Neural cell (in vitro differentiated cells): ENCODE measurements around the gene TEF. TPM values are rescaled to one million over a fixed set of nuclear protein-coding genes. Genes with fewer than 3 reads are reported as not detected.

Source experiments
- H2AFZ ChIP-seq: fragments of 200-600, 300-800 bp; sonication (generic), shearing (Covaris generic); 2 replicates; pipeline ENCODE4 v1.6.0; 2014; ENCODE audit warnings: low read depth, mild to moderate bottlenecking, antibody characterized with exemption, low read length, moderate library complexity
- H3F3A ChIP-seq: fragments of 200-600 bp; shearing (Covaris generic); 2 replicates; pipeline ENCODE4 v1.6.1; 2016; ENCODE audit warnings: mild to moderate bottlenecking, moderate library complexity, mixed read lengths, antibody characterized with exemption, low read length; ENCODE audit not compliant: insufficient read depth, poor library complexity, severe bottlenecking
- H3K27ac ChIP-seq: fragments of 200-600, 300-800 bp; sonication (generic), shearing (Covaris generic); 2 replicates; pipeline ENCODE4 v1.5.1; 2014; ENCODE audit warnings: mild to moderate bottlenecking, low read length, moderate library complexity
- H3K27me3 ChIP-seq: fragments of 300-800, 200-600 bp; sonication (generic), shearing (Covaris generic); 2 replicates; pipeline ENCODE4 v1.6.0; 2014; ENCODE audit warnings: mild to moderate bottlenecking, low read depth, low read length, moderate library complexity; ENCODE audit not compliant: insufficient read depth
- H3K36me3 ChIP-seq: fragments of 300-800, 200-600 bp; sonication (generic), shearing (Covaris generic); 2 replicates; pipeline ENCODE4 v1.5.1; 2014; ENCODE audit warnings: mild to moderate bottlenecking, antibody characterized with exemption, low read length, moderate library complexity; ENCODE audit not compliant: insufficient read depth
- H3K4me2 ChIP-seq: fragments of 300-800, 200-600 bp; sonication (generic), shearing (Covaris generic); 2 replicates; pipeline ENCODE4 v1.6.0; 2014; ENCODE audit warnings: mild to moderate bottlenecking, low read length
- H3K4me3 ChIP-seq: fragments of 300-800, 200-600 bp; sonication (generic), shearing (Covaris generic); 2 replicates; pipeline ENCODE4 v1.5.1; 2014; ENCODE audit warnings: mild to moderate bottlenecking, low read length, moderate library complexity
- H3K79me2 ChIP-seq: fragments of 200-600 bp; shearing (Covaris generic); replicated peaks from 2 replicates; pipeline ENCODE4 v1.6.0; 2014; ENCODE audit warnings: mild to moderate bottlenecking, low read length, moderate library complexity; ENCODE audit not compliant: insufficient read depth
- H3K9ac ChIP-seq: fragments of 300-800, 200-600 bp; sonication (generic), shearing (Covaris generic); 2 replicates; pipeline ENCODE4 v1.6.1; 2016; ENCODE audit warnings: mild to moderate bottlenecking, low read length, mixed read lengths
- H3K9me2 ChIP-seq: fragments of 200-600 bp; shearing (Covaris generic); 2 replicates; pipeline ENCODE4 v1.6.1; 2016; ENCODE audit warnings: mild to moderate bottlenecking, low read length, mixed read lengths; ENCODE audit not compliant: insufficient read depth
- H3K9me3 ChIP-seq: fragments of 200-600, 300-800 bp; sonication (generic), shearing (Covaris generic); 2 replicates; pipeline ENCODE4 v1.6.1; 2016; ENCODE audit warnings: mild to moderate bottlenecking, mixed run types, low read length, moderate library complexity, mixed read lengths
- H4K20me1 ChIP-seq: fragments of 200-600 bp; shearing (Covaris generic); 2 replicates; pipeline ENCODE4 v1.6.1; 2016; ENCODE audit warnings: mild to moderate bottlenecking, mixed run types; ENCODE audit not compliant: insufficient read depth
- CTCF ChIP-seq: fragments of 450-650 bp; IDR thresholded peaks from 2 replicates; pipeline ENCODE4 v1.5.1; 2014; ENCODE audit warnings: antibody characterized with exemption, mild to moderate bottlenecking, moderate library complexity; ENCODE audit not compliant: poor library complexity, severe bottlenecking
- EP300 ChIP-seq: fragments of 450-650 bp; conservative IDR thresholded peaks from 2 replicates; pipeline ENCODE4 v1.6.1; 2014; ENCODE audit warnings: antibody characterized with exemption, mild to moderate bottlenecking, moderate library complexity; ENCODE audit not compliant: poor library complexity, severe bottlenecking
- EZH2 ChIP-seq: fragments of 200-600, 300-800 bp; shearing (Covaris generic), sonication (generic); IDR thresholded peaks from 2 replicates; pipeline ENCODE4 v1.6.1; 2014; ENCODE audit warnings: antibody characterized with exemption, low read length, borderline replicate concordance, mild to moderate bottlenecking; ENCODE audit not compliant: insufficient read depth, poor library complexity, severe bottlenecking
- MXI1 ChIP-seq: fragments of 450-650 bp; conservative IDR thresholded peaks from 2 replicates; pipeline ENCODE4 v1.6.1; 2014; ENCODE audit warnings: antibody characterized with exemption, mild to moderate bottlenecking; ENCODE audit not compliant: poor library complexity, severe bottlenecking
- POLR2AphosphoS5 ChIP-seq: IDR thresholded peaks from 2 replicates; pipeline ENCODE4 v1.6.1; 2012
- RAD21 ChIP-seq: fragments of 450-650 bp; conservative IDR thresholded peaks from 2 replicates; pipeline ENCODE4 v1.6.1; 2014; ENCODE audit warnings: antibody characterized with exemption, mild to moderate bottlenecking, moderate library complexity
- REST ChIP-seq: IDR thresholded peaks from 2 replicates; pipeline ENCODE4 v1.6.1; 2012; ENCODE audit warnings: borderline replicate concordance
- SMC3 ChIP-seq: fragments of 450-650 bp; conservative IDR thresholded peaks from 2 replicates; pipeline ENCODE4 v1.6.1; 2014; ENCODE audit warnings: antibody characterized with exemption, mild to moderate bottlenecking, moderate library complexity; ENCODE audit not compliant: poor library complexity
- TAF1 ChIP-seq: IDR thresholded peaks from 2 replicates; pipeline ENCODE4 v1.6.1; 2012; ENCODE audit warnings: low read depth
- polyA plus RNA-seq: library from polyadenylated mRNA; depleted of rRNA; stranded (reverse); fragments of >200 nt; gene quantifications from 2 replicates; pipeline ENCODE4 v1.2.3, GENCODE V29; 2014

TEF gene
- polyA plus RNA-seq, 1 donor from 2014 or later: 4.9 TPM

- Histone ChIP-seq H4K20me1 (no peaks in the 10 kb centered on the region), H3K36me3 (no peaks in the 10 kb centered on the region), H3K4me3 (no peak overlapping the region), H3K9ac (no peak overlapping the region), H3K9me3 (no peaks in the 10 kb centered on the region), H3K79me2 (no peaks in the 10 kb centered on the region), H3F3A (no peaks in the 10 kb centered on the region), H3K27ac (no peak overlapping the region), H2AFZ (no peak overlapping the region), H3K9me2 (no peaks in the 10 kb centered on the region), H3K27me3 (no peaks in the 10 kb centered on the region), H3K4me2 (no peak overlapping the region)
- TF ChIP-seq RAD21: no peak
- no peak for TF ChIP-seq SMC3
- no peak for TF ChIP-seq CTCF
- no peak for TF ChIP-seq EZH2
- no peak for TF ChIP-seq MXI1
- TF ChIP-seq REST: no peak
- TF ChIP-seq EP300: no peak
- TF ChIP-seq TAF1: no peak
- TF ChIP-seq POLR2AphosphoS5: no peak
Measured at GRCh38 chr22:41394012-41394356, 12.2 kb downstream of the TEF start.

- no peak overlapping the region for H3K4me2 ChIP-seq
- TF ChIP-seq MXI1 (no peak), RAD21 (no peak)
- H3K9me2 ChIP-seq: no peaks in the 10 kb centered on the region
- H3K4me3 ChIP-seq: no peak overlapping the region
- no peaks in the 10 kb centered on the region for H3K79me2 ChIP-seq
- no peaks in the 10 kb centered on the region for H3K9me3 ChIP-seq
- H3K36me3 ChIP-seq: no peaks in the 10 kb centered on the region
- no peaks in the 10 kb centered on the region for H4K20me1 ChIP-seq
- no peaks in the 10 kb centered on the region for H3F3A ChIP-seq
- no peaks in the 10 kb centered on the region for H3K27me3 ChIP-seq
- H3K9ac ChIP-seq: no peak overlapping the region
- no peak overlapping the region for H2AFZ ChIP-seq
- H3K27ac ChIP-seq: no peak overlapping the region
Measured at GRCh38 chr22:41395531-41396240, 13.9 kb downstream of the TEF start.
